Activated CD4-positive, alpha-beta T cell treated with anti-CD3 and anti-CD28 coated beads for 4 hours (primary cell): Measurements from ENCODE around the gene CCND1.
"Not testable (repeated sequence)": the region's sequence is repeated elsewhere in the genome, so short reads cannot be mapped to it uniquely, and the experiment has no call there.

Source experiments
- DNase-seq, 2 donors: peaks; one replicate each; pipeline ENCODE4 v3.0.0-alpha.2; 2020

Gene CCND1

GRCh38 chr11:69695995-69696394 is 55.0 kb downstream of the CCND1 start:
- DNase-seq, result not testable (repeated sequence)

GRCh38 chr11:69696749-69697468 is 56.0 kb downstream of the CCND1 start:
- DNase-seq, result no peak

DNA sequence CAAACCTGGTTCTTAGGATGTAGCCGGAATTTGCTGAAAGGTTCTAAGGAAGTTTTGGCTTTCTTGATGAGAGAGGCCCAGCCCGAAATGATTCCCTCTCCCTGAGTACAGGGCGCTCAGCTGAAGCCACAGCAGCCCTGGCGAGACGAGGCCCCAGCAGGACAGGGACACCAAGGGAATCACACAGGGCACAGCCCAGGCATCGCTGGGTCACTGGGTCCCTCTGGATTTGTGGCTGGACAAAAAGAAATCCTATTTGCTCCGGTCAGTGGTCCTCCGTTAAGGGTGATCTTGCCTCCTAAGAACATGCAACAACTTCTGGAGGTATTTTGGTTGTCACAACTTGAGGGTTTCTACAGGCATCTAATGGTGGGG is 56.5 kb downstream of the CCND1 start:
- DNase-seq, result no peak

DNA sequence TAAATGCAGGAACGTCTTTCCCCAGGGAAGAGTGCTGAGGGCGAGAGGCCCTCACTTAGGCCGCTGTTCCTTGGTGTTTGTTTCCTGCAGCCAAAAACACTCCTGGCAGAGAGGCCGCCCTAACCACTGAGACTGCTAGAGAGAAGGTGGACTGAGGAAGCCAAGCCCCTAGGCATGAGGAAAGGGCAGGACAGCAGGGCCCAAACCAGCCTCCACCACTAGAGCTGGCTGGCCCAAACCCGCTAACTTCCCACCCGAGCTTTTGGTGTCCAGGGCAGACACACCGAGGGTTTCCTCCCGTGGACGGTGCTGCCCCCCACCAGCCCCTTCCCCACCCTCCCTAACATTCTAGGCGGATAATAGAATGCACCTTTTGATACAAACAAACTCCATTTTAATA is 56.9 kb downstream of the CCND1 start:
- DNase-seq, result no peak

- no peak for DNase-seq
These were observed 57.4 kb downstream of the CCND1 start for GRCh38 chr11:69698362-69698761.

DNA sequence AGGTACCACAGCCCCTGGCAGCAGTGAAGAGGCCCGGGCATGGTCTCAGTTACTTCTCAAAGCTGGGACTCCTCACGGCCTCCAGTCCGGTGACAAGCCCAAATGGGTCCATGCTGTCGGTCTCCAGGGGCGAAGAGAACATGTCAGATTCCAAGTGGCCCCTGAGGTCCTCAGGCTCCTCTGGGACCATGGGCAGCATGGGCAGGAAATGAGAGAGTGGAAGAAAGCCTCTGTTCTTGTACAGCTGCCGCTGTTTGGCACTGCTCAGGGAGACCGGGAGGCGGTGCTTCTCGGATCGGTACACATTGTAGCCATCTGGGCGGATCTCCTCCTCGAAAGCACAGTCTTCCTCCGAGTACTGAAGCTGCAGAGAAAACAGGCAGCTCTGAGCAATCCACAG is 58.3 kb downstream of the CCND1 start:
- no peak for DNase-seq

- DNase-seq, result no peak
These were observed 59.6 kb downstream of the CCND1 start for GRCh38 chr11:69700278-69701140.

- DNase-seq, result no peak
These were observed 61.3 kb downstream of the CCND1 start for GRCh38 chr11:69702239-69702691.

GRCh38 chr11:69702769-69703452 is 62.0 kb downstream of the CCND1 start:
- no peak for DNase-seq

DNA sequence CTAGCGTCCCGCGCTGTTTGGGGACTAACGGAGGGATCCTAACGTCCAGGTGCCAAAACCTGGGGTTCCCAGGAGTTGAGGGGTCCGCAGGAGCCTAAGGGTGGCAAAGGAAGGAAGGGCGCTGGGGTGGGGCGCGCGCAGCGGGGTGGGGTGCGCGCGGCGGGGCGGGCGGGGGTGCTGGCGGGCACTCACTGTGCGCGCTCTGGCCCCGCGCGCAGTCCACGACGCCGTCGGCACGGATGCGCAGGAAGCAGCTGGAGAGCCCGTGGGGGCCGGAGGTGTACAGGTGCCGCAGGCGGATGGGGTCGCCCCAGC is 62.5 kb downstream of the CCND1 start:
- DNase-seq, result no peak
